GM23338 (cell line): ENCODE measurements around the gene SH3RF3. TPM values are rescaled to one million over a fixed set of nuclear protein-coding genes. Genes with fewer than 3 reads are reported as not detected.

Experiments used
- ATAC-seq: fragments of 200-7000 bp; cut with Tn5 transposase; 3 replicates; pipeline ENCODE4 v1.9.1; 2020
- DNase-seq: peaks from one replicate; pipeline ENCODE4 v3.0.0-alpha.2; 2015; ENCODE audit warnings: low spot score
- H2AFZ ChIP-seq: fragments of 200-600 bp; sonication (generic); 2 replicates; pipeline ENCODE4 v1.8.0; 2016; ENCODE audit warnings: antibody characterized with exemption, mild to moderate bottlenecking, moderate library complexity
- H3F3A ChIP-seq: fragments of 200-600 bp; sonication (generic); replicated peaks from 2 replicates; pipeline ENCODE4 v1.8.0; 2017; ENCODE audit warnings: antibody characterized with exemption, mixed run types, low read depth
- H3K27ac ChIP-seq: fragments of 200-600 bp; sonication (generic); 2 replicates; pipeline ENCODE4 v1.6.1; 2016; ENCODE audit warnings: low read depth
- H3K27me3 ChIP-seq: fragments of 200-600 bp; sonication (generic); 2 replicates; pipeline ENCODE4 v1.8.0; 2016; ENCODE audit warnings: mild to moderate bottlenecking, mixed run types, moderate library complexity; ENCODE audit not compliant: insufficient read depth
- H3K36me3 ChIP-seq: fragments of 200-600 bp; sonication (generic); 2 replicates; pipeline ENCODE4 v1.8.0; 2016; ENCODE audit warnings: mild to moderate bottlenecking; ENCODE audit not compliant: insufficient read depth
- H3K4me1 ChIP-seq: fragments of 200-600 bp; sonication (generic); 2 replicates; pipeline ENCODE4 v1.8.0; 2016; ENCODE audit warnings: mild to moderate bottlenecking, moderate library complexity; ENCODE audit not compliant: insufficient read depth
- H3K4me2 ChIP-seq: fragments of 200-600 bp; sonication (generic); 2 replicates; pipeline ENCODE4 v1.7.1; 2017; ENCODE audit warnings: mixed run types
- H3K4me3 ChIP-seq: fragments of 200-600 bp; sonication (generic); 2 replicates; pipeline ENCODE4 v1.6.1; 2016; ENCODE audit warnings: mixed run types
- H3K79me2 ChIP-seq: fragments of 200-600 bp; sonication (generic); replicated peaks from 2 replicates; pipeline ENCODE4 v1.8.0; 2017; ENCODE audit warnings: mild to moderate bottlenecking; ENCODE audit not compliant: insufficient read depth
- H3K9me2 ChIP-seq: fragments of 200-600 bp; sonication (generic); 2 replicates; pipeline ENCODE4 v1.8.0; 2017; ENCODE audit not compliant: insufficient read depth
- H4K20me1 ChIP-seq: fragments of 200-600 bp; sonication (generic); replicated peaks from 2 replicates; pipeline ENCODE4 v1.8.0; 2017; ENCODE audit warnings: mild to moderate bottlenecking; ENCODE audit not compliant: insufficient read depth
- H3K27ac Mint-ChIP-seq: 2 replicates; pipeline ENCODE4 v1.8.0; 2020; ENCODE audit warnings: inconsistent platforms, mild to moderate bottlenecking, moderate library complexity, mixed read lengths
- H3K27me3 Mint-ChIP-seq: 3 replicates; pipeline ENCODE4 v1.8.0; 2022; ENCODE audit warnings: low read depth, mild to moderate bottlenecking, moderate library complexity, mixed read lengths, inconsistent platforms; ENCODE audit not compliant: insufficient read depth, poor library complexity
- H3K36me3 Mint-ChIP-seq: 3 replicates; pipeline ENCODE4 v1.8.0; 2021; ENCODE audit warnings: low read depth, mild to moderate bottlenecking, inconsistent platforms, moderate library complexity, mixed read lengths
- H3K4me1 Mint-ChIP-seq: 3 replicates; pipeline ENCODE4 v1.8.0; 2020; ENCODE audit warnings: mild to moderate bottlenecking, inconsistent platforms, mixed read lengths
- H3K4me3 Mint-ChIP-seq: 3 replicates; pipeline ENCODE4 v1.8.0; 2021; ENCODE audit warnings: moderate library complexity, mild to moderate bottlenecking, inconsistent platforms, mixed read lengths
- H3K9me3 Mint-ChIP-seq: 3 replicates; pipeline ENCODE4 v1.8.0; 2020; ENCODE audit warnings: moderate library complexity, mild to moderate bottlenecking, inconsistent platforms, mixed read lengths
- CREB1 ChIP-seq: fragments of 250-450 bp; sonication (Bioruptor Pico); IDR thresholded peaks from 2 replicates; pipeline ENCODE4 v1.5.0; 2020; ENCODE audit warnings: low read depth, mild to moderate bottlenecking, moderate library complexity
- EZH2 ChIP-seq: fragments of 200-600 bp; sonication (generic); IDR thresholded peaks from one replicate; pipeline ENCODE4 v1.8.0; 2017; ENCODE audit warnings: antibody characterized with exemption, mild to moderate bottlenecking, low read depth; ENCODE audit not compliant: unreplicated experiment
- EZH2phosphoT487 ChIP-seq: fragments of 200-600 bp; sonication (generic); IDR thresholded peaks from one replicate; pipeline ENCODE4 v1.8.1; 2018; ENCODE audit warnings: antibody characterized with exemption; ENCODE audit not compliant: unreplicated experiment
- JUNB ChIP-seq: IDR thresholded peaks from one replicate; pipeline ENCODE4 v1.6.1; 2016; ENCODE audit warnings: antibody characterized with exemption; ENCODE audit not compliant: unreplicated experiment
- NANOG ChIP-seq: IDR thresholded peaks from 2 replicates; pipeline ENCODE4 v1.6.1; 2016; ENCODE audit warnings: antibody characterized with exemption, borderline replicate concordance
- POLR2AphosphoS5 ChIP-seq: IDR thresholded peaks from 2 replicates; pipeline ENCODE4 v1.6.1; 2016; ENCODE audit warnings: antibody characterized with exemption, low read depth
- STAT1 ChIP-seq: IDR thresholded peaks from one replicate; pipeline ENCODE4 v1.6.1; 2016; ENCODE audit warnings: antibody characterized with exemption; ENCODE audit not compliant: unreplicated experiment
- ZNF331 ChIP-seq: fragments of 250-450 bp; sonication (Bioruptor Pico); IDR thresholded peaks from 2 replicates; pipeline ENCODE4 v1.5.0; 2020; ENCODE audit warnings: low read depth, mild to moderate bottlenecking, moderate library complexity
- polyA plus RNA-seq: library from polyadenylated mRNA; unstranded; fragments of >200 nt; fragmentation: Nextera tagmentation; extraction: Ambion mirVana; gene quantifications from 2 replicates; pipeline ENCODE4 v1.2.1, GENCODE V29; 2016
- total RNA-seq: library from RNA; depleted of rRNA; stranded (reverse); fragments of >200 nt; shearing (Covaris generic); gene quantifications from 2 replicates; pipeline ENCODE4 v1.2.3, GENCODE V29; 2014
- TF ChIP-seq, protein P1 (sequence below), 2 experiments: fragments of 200-600 bp in 1 of 2; sonication (generic) in 1 of 2; conservative IDR thresholded peaks; 2 replicates each; pipeline versions ENCODE4 v1.5.1 to v1.6.1; 2016 to 2017; ENCODE audit warnings: antibody characterized with exemption in 2 of 2, low read depth in 2 of 2, mild to moderate bottlenecking in 2 of 2, moderate library complexity in 1 of 2
- TF ChIP-seq, protein P2 (sequence below): IDR thresholded peaks from 2 replicates; pipeline ENCODE4 v1.6.1; 2016; ENCODE audit warnings: antibody characterized with exemption

Gene SH3RF3
- total and polyA plus RNA-seq, 2 experiments from 2014 or later = 0.11 to 0.63 TPM

DNA sequence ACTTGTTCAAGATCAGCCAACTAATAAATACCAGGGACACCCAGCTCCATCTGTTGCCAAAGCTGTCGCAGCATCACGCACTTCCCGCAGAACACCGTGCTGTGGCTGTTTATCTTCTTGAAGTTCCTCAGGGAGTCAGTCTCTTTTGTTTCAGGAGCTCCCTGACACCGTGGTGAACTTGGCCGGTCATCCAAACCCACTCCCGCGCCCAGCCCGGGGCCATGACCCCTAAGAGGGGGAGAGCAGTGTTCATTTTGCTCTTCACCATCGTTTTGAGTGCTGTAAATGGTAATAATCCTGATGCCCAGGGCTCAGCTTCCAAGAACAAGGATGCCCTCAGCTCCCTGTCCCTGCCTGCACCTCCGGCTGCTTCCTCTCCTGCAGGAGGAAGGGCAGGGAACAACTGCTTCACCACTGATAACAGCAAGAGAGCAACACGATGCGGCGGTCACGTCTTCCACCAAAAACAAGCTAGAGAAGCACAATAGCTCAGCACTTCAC lies 353.4 kb downstream of the SH3RF3 start:
- H3F3A ChIP-seq = no peaks in the 10 kb centered on the region
- H3K36me3 Mint-ChIP-seq = no peaks in the 10 kb centered on the region
- H3K4me2 ChIP-seq = no peak overlapping the region
- no peaks in the 10 kb centered on the region for H3K9me3 Mint-ChIP-seq
- H3K79me2 ChIP-seq = no peaks in the 10 kb centered on the region
- H3K36me3 ChIP-seq = no peaks in the 10 kb centered on the region
- ATAC-seq (peak; percentile 50), DNase-seq (no peak)
- H3K27me3 Mint-ChIP-seq = peaks cover 7% of the 10 kb centered on the region
- TF ChIP-seq NANOG (no peak), POLR2AphosphoS5 (no peak), EZH2phosphoT487 (no peak)
- TF ChIP-seq, protein P1, sequence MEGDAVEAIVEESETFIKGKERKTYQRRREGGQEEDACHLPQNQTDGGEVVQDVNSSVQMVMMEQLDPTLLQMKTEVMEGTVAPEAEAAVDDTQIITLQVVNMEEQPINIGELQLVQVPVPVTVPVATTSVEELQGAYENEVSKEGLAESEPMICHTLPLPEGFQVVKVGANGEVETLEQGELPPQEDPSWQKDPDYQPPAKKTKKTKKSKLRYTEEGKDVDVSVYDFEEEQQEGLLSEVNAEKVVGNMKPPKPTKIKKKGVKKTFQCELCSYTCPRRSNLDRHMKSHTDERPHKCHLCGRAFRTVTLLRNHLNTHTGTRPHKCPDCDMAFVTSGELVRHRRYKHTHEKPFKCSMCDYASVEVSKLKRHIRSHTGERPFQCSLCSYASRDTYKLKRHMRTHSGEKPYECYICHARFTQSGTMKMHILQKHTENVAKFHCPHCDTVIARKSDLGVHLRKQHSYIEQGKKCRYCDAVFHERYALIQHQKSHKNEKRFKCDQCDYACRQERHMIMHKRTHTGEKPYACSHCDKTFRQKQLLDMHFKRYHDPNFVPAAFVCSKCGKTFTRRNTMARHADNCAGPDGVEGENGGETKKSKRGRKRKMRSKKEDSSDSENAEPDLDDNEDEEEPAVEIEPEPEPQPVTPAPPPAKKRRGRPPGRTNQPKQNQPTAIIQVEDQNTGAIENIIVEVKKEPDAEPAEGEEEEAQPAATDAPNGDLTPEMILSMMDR (conservative IDR thresholded peaks at IDR 0.05; ENCODE audit: low read depth in 2 of 2) = no peak
- H4K20me1 ChIP-seq = no peaks in the 10 kb centered on the region; the same call in 1 of the 2 replicates
- H2AFZ ChIP-seq = no peak overlapping the region
- H3K4me1 ChIP-seq = no peaks in the 10 kb centered on the region
- H3K27me3 ChIP-seq = no peaks in the 10 kb centered on the region
- H3K27ac ChIP-seq = no peak overlapping the region
- peaks cover 3% of the 10 kb centered on the region; the same call in 1 of the 3 replicates for H3K4me1 Mint-ChIP-seq
- no peak overlapping the region for H3K4me3 ChIP-seq
- no peak overlapping the region for H3K27ac Mint-ChIP-seq
- no peaks in the 10 kb centered on the region for H3K9me2 ChIP-seq
- no peak overlapping the region for H3K4me3 Mint-ChIP-seq

DNA sequence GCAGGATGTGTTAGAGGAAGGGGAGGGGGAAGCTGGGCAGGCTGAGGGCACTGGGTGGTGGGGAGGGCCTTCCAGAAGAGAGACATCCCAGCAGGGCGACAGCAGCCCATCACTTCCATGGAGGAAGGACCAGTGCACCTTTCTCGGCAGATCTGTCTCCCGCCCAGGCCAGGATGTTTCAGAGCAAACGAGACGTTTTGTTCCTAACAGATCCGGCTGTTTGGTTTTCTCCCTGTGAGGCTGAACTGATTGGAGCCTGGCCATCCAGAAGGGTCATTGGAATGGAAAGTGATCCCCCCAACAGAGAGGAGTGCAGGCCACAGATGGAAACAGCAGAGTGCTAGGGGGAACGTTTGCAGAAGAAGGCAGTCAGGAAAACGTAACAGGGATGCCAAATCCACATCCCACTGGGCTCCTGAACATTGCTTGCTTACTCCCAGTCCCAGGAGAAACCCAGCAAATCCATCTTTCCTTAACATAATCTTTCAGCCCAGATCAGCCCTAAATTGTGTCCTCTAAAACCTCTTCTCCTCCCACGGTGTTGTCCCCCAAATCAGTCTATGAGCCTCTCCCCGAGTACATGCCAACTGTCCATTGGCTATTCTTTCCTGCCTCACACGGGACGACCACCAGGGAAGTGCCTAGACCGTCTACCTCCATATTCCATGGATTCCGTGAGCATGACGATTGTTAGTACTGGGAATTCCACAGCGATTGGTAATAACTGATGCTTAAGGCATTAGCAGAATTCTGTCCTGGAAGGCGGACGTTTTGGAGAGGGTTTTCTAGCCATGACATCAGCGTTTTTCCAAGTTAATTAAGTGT lies 357.9 kb downstream of the SH3RF3 start:
- H3K27ac ChIP-seq = no peak overlapping the region
- no peaks in the 10 kb centered on the region for H3F3A ChIP-seq
- no peak overlapping the region for H3K4me2 ChIP-seq
- ATAC-seq (no peak), DNase-seq (no peak)
- no peaks in the 10 kb centered on the region for H3K4me1 ChIP-seq
- H3K27me3 ChIP-seq = no peaks in the 10 kb centered on the region
- H3K79me2 ChIP-seq = no peaks in the 10 kb centered on the region
- Mint-ChIP-seq H3K9me3 (no peaks in the 10 kb centered on the region), H3K36me3 (no peaks in the 10 kb centered on the region), H3K27ac (no peak overlapping the region), H3K27me3 (peaks cover 1% of the 10 kb centered on the region), H3K4me3 (no peak overlapping the region), H3K4me1 (peaks cover 3% of the 10 kb centered on the region; the same call in 1 of the 3 replicates)
- H3K9me2 ChIP-seq = no peaks in the 10 kb centered on the region
- H4K20me1 ChIP-seq = no peaks in the 10 kb centered on the region; the same call in 1 of the 2 replicates
- H3K36me3 ChIP-seq = no peaks in the 10 kb centered on the region
- no peak overlapping the region for H2AFZ ChIP-seq
- H3K4me3 ChIP-seq = no peak overlapping the region
- TF ChIP-seq, protein P2, sequence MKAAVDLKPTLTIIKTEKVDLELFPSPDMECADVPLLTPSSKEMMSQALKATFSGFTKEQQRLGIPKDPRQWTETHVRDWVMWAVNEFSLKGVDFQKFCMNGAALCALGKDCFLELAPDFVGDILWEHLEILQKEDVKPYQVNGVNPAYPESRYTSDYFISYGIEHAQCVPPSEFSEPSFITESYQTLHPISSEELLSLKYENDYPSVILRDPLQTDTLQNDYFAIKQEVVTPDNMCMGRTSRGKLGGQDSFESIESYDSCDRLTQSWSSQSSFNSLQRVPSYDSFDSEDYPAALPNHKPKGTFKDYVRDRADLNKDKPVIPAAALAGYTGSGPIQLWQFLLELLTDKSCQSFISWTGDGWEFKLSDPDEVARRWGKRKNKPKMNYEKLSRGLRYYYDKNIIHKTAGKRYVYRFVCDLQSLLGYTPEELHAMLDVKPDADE = no peak
- TF ChIP-seq EZH2phosphoT487 (no peak), STAT1 (no peak), POLR2AphosphoS5 (no peak), ZNF331 (CRISPR knock-in tag) (no peak), EZH2 (no peak), JUNB (no peak), CREB1 (no peak)
- TF ChIP-seq, protein P1 (conservative IDR thresholded peaks at IDR 0.05; ENCODE audit: low read depth in 2 of 2) = no peak
